Stimulated activated CD8-positive, alpha-beta memory T cell treated with anti-CD3 and anti-CD28 coated beads, Interleukin-12 subunit alpha, Interleukin-12 subunit beta, amount 100 ng/mL, for 1 hour (primary cell): ENCODE data around the gene DYRK2.

Experiments used
- DNase-seq: peaks from one replicate; pipeline ENCODE4 v3.0.0-alpha.2; 2020; ENCODE audit warnings: low read depth

The DYRK2 gene

GRCh38 chr12:67705394-67706370, 57.1 kb downstream of the DYRK2 start:
- DNase-seq = no peak

GRCh38 chr12:67709367-67709954, 60.9 kb downstream of the DYRK2 start:
- no peak for DNase-seq

GRCh38 chr12:67710582-67710981, 62.0 kb downstream of the DYRK2 start:
- DNase-seq = no peak

GRCh38 chr12:67712011-67712410, 63.5 kb downstream of the DYRK2 start:
- no peak for DNase-seq

GRCh38 chr12:67714648-67715047, 66.1 kb downstream of the DYRK2 start:
- no peak for DNase-seq
